ENCODE results near the gene ORC4.

ORC4 gene

DNA sequence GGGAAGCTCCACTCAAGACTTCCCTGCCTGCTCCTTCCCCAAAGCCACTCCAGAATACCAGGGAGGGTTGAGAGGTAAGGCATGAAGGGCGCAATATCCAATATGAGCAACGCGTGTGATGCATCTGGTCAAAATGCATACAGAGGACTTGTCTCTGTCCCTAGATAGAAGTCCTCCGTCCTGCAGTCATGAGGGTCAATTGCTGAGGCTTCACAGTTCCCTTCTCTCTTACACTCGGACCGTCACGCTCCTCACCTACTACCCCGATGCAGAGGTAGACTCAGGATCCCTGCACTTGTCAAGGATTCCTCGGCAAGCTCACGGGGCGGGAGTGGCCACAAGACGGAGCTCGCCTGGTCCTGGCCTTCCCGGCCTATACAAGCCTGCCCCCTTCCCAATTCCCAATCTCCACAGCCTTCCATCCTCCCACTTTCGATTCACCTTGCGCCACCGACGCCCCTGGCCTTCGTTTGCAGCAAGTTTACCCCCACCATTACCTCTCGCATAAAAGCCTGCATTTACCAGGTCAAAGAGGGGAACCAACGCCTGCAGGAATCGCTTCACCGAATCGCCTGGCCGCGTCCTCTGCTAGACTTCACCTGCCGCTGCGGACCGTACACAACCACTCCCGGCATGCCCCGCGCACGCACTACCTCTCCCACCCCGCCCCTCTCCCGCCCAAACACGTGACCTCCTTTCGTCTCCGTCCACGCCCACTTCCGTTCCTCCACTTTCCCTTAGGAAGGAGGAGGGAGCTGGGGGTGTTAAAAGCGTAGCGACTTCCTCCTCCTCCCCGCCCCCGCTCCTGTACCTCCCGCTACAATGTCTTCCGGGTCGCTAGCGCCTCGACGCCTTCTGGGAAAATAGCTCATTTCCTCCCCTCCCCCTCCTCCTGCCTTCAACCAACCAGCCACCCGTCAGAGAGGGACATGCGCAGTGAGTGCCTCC is at the start of gene ORC4:
Gene ORC4, minus strand, starts transcription at position 627 of the 948 bp plus-strand sequence. CDS start 44,779 bp downstream, outside the sequence.
- in situ Hi-C loops (cut with MboI; ENCODE audit: low sequenced_read_pairs), result no loop called here

DNA sequence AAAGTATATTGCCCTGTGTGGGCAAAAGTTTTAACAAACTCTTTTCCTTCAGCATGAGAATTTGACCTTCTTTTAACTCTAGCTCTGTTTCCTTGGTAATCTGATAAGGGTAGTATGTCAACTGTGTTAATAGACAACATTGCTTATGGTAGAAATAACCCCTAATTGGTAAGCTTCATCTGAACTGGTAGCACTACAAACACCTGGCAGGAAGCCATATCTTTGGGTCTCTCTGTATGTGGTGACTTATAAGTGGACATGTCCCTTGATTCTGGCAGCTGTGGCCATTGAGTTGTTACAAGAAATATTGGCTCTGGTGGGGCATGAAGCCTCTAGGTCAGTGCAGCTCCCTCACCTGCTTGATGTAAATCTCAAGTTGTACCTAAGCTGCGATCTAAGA is 47.3 kb upstream of the ORC4 start:
- in situ Hi-C loops (cut with MboI; ENCODE audit: low sequenced_read_pairs), result no loop called here

DNA sequence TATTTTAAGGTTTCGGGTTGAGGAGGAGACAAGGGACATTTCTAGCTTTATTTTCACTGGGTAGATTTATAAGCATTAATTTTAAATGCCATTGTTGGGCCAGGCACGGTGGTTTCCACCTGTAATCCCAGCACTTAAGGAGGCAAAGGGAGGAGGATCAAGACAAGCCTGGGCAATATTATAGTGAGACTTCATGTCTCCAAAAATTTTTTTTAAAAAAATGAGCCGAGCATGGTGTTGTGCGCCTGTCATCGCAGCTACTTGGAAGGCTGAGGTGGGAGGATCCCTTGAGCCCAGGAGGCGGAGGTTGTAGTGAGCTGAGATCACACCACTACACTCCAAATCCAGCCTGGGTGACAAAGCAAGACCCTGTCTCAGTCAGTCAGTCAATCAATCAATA is 45.4 kb upstream of the ORC4 start:
- in situ Hi-C loops (cut with MboI; ENCODE audit: low sequenced_read_pairs), result no loop called here

DNA sequence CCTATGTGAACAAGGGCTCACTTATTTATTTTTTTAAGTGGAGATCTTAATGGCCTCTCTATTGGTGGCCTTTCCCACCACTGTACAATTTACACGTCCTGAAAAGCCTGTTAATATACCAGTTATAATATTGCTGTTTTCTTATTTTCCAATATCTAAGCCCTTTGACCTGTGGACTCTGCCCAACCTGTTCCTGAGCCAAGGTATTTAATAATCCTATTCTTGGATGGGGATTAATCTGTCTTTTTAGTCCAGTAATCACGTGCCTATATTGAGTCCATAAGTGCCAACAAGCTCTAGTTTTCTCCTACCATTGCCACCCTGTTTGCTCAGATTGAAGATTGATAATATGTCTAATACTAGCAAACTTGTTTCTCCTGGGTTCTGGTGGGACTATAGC is 43.1 kb upstream of the ORC4 start:
- in situ Hi-C loops (cut with MboI; ENCODE audit: low sequenced_read_pairs), result no loop called here

GRCh38 chr2:148058641-148059040 is 38.1 kb upstream of the ORC4 start:
- in situ Hi-C loops (cut with MboI; ENCODE audit: low sequenced_read_pairs), result no loop called here

GRCh38 chr2:148052687-148053086 is 32.1 kb upstream of the ORC4 start:
- in situ Hi-C loops (cut with MboI; ENCODE audit: low sequenced_read_pairs), result no loop called here

DNA sequence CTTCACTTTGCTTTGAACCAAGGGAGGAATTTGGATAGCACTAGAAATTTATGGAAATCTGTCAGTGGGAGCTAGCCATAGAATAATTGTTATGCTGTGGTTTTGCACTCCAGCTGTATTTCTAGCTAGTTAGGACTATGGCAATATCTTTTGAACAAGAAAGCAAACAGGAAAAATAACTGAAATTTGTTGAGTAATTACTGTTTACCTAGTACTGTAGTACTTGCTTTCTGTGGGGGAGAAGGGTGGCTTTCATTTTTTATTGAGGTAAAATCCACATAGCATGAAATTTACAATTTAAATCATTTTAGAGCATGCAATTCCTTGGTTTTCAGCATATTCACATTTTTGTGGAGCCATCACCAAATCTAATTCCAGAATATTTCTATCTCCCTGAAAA is 28.7 kb upstream of the ORC4 start:
- in situ Hi-C loops (cut with MboI; ENCODE audit: low sequenced_read_pairs), result no loop called here

DNA sequence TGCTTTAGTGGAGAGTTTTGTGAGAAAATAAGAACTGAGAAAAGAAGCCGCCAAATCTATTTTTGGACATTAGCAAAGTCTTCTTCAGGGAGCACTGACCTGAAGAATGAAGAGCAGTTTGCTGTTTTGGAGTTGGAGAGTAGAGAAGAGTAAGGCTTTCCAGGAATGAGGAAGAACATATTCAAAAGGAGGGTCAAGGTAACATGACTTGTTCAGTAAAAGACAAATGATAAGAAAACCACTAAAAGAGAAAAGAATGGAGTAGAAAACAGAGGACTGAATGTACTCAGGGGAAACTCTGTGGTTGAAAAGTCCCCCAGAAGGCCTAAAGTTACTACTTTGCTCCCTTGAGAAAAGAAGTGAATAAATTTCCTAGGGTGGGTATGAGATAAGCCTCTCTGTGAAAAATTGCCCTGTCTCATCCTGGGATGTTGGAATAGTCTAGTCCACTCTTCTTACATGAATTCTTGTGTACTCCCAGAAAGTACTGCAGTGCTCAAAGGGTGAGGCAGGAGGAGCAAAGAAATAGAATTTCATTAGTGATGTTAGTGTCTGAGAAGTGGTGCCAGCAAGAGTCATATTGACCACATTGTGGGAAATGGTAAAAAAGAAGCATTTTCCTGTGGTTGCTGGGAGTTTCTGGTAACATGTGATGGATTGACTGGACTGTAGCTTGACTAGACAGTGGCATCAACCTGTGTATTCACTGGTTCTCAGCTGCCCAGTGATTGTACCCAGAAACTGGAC is 28.1 kb upstream of the ORC4 start:
- in situ Hi-C loops (cut with MboI; ENCODE audit: low sequenced_read_pairs), result no loop called here

DNA sequence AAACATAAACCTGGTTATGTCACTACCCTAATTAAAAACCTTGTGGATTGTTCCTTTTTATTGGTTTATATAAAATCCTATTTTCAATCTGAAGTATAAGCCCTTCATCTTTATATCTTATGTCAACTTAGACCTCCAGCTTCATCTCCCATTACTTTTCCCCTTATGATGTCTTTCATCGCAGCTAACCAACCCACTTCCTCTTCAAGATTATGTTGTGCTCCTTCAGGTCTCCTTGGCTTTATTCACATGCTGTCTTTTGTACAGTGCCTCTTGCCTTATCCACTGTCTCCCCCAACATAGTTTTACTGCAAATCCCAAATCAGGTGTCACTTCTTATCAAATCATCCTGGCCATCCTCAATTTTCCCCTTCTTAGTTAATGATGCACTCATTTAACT is 26.3 kb upstream of the ORC4 start:
- in situ Hi-C loops (cut with MboI; ENCODE audit: low sequenced_read_pairs), result no loop called here

- in situ Hi-C loops (cut with MboI; ENCODE audit: low sequenced_read_pairs), result no loop called here
Observed at GRCh38 chr2:148044322-148044721, 23.8 kb upstream of the ORC4 start.

GRCh38 chr2:148042219-148042618 is 21.7 kb upstream of the ORC4 start:
- in situ Hi-C loops (cut with MboI; ENCODE audit: low sequenced_read_pairs), result no loop called here

DNA sequence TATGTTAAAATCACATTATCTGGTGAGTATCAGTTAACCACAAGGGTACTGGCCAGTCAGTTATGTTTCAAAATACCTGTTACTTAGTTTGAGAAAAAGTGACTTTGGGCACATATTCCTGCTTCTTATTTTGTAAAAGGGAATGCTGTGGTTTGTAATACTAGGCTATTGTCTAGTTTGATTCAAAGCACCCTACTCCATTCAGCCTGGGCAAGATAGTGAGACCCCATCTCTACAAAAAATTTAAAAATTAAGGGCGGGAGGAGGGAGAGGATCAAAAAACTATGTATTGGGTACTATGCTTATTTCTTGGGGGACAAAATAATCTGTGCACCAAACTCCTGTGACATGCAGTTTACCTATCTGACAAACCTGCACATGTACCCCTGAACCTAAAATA is 19.2 kb upstream of the ORC4 start:
- in situ Hi-C loops (cut with MboI; ENCODE audit: low sequenced_read_pairs), result no loop called here

- in situ Hi-C loops (cut with MboI; ENCODE audit: low sequenced_read_pairs), result no loop called here
Observed at GRCh38 chr2:148032215-148032614, 11.7 kb upstream of the ORC4 start.

GRCh38 chr2:148031152-148031551 is 10.6 kb upstream of the ORC4 start:
- in situ Hi-C loops (cut with MboI; ENCODE audit: low sequenced_read_pairs), result no loop called here

DNA sequence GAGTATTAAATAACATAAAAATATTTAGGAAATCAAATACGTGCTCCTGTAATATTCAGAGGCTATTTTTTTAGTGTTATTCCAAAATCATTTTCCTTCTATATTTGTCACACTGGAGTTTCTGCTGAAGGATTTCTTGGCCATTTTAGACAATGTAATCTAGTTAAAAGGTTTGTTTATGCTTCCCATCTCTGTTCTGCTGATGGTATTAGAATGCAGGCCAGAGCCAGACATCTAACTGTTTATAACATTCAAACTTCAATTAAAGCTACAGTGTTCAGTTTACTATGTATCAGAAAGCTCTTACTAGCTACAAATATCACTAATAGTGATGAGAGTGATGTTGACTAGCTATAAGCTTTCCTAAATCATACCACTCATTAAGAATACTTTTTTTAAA is 8.2 kb upstream of the ORC4 start:
- in situ Hi-C loops (cut with MboI; ENCODE audit: low sequenced_read_pairs), result no loop called here

- in situ Hi-C loops (cut with MboI; ENCODE audit: low sequenced_read_pairs), result no loop called here
Observed at GRCh38 chr2:148027822-148028221, 7.3 kb upstream of the ORC4 start.

DNA sequence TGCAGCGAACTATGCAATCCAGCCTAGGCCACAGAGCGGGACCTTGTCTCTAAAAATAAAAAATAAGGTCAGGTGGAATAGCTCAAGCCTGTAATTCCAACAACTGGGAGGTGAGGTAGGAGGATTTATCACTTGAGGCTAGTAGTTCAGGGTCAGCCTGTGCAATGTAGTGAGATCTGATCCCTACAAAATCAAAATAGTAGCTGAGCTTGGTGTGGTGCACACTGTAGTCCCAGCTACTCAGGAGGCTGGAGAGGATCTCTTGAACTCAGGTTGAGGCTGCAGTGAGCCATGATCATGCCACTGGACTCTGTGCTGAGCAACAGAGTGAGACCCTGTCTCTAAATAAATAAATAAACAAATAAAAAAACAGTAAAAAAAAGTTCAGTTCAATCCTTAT is 6.0 kb upstream of the ORC4 start:
- in situ Hi-C loops (cut with MboI; ENCODE audit: low sequenced_read_pairs), result no loop called here

GRCh38 chr2:148023861-148024260 is 3.3 kb upstream of the ORC4 start:
- in situ Hi-C loops (cut with MboI; ENCODE audit: low sequenced_read_pairs), result no loop called here

- in situ Hi-C loops (cut with MboI; ENCODE audit: low sequenced_read_pairs), result no loop called here
Observed at GRCh38 chr2:148022882-148023281, 2.3 kb upstream of the ORC4 start.

DNA sequence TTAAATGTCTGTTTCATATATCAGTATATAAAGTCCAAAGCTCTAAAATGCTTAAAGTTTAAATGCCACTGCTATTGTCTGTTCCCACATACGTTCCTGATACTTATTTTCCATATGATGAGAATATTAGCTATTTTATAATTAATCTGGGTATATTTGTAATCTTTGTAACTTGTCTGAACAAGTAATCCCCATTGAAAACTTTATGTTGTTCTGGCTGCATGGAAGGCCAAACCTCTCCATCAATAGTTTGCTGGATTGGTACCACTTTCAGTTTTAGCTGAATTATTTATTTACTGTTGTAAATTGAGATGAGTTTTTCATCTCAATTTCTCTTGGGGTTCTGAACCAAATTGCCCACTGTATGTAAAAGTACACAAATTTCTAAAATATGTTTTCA is 1.8 kb upstream of the ORC4 start:
- in situ Hi-C loops (cut with MboI; ENCODE audit: low sequenced_read_pairs), result no loop called here

DNA sequence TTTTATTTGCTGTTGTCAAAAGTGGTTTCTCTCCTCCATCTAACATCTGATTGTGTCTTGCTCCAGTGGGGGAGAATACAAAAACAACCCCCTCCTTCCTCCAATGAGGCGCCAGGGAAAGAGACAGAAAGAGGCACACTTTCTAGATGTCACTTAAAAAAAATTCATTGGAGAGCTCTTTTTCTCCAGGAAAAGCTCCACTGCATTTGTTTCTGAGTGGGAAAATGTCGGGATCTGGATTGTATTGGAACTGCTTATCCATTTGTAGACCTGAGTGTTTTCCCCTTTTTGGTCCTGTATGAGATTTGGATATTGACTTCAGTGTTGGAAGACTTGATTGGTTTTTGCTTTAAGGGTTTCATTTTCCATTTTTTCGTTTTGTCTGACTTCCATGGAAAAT is 1.3 kb upstream of the ORC4 start:
- in situ Hi-C loops (cut with MboI; ENCODE audit: low sequenced_read_pairs), result no loop called here
